Measurements from ENCODE around the gene ZSCAN4. TPM values are rescaled to one million over a fixed set of nuclear protein-coding genes. Genes with fewer than 3 reads are reported as not detected.

Gene ZSCAN4
- total RNA-seq, 2 donors from 2014 or later: 0.24 TPM; not detected in 1

GRCh38 chr19:57701625-57702024 is 32.9 kb downstream of the ZSCAN4 start:
- H3K9me3 ChIP-seq: peaks cover 0 to 41% of the 10 kb centered on the region in 2 donors
- H3K27me3 ChIP-seq: no peaks in the 10 kb centered on the region
- peaks cover 67% of the 10 kb centered on the region for H3K36me3 ChIP-seq
- H3K4me1 ChIP-seq: peaks cover 0 to 9% of the 10 kb centered on the region in 2 donors
- DNase-seq (ENCODE audit: low spot score): no peak
- no peak for TF ChIP-seq CTCF (IDR thresholded peaks at IDR 0.05)
- H3K4me3 ChIP-seq: no peak overlapping the region
- H3K27ac ChIP-seq: no peak overlapping the region

- Histone ChIP-seq H3K36me3 (peaks cover 35% of the 10 kb centered on the region), H3K4me1 (peaks cover 0 to 22% of the 10 kb centered on the region in 2 donors), H3K27me3 (no peaks in the 10 kb centered on the region), H3K9me3 (peaks cover 0 to 31% of the 10 kb centered on the region in 2 donors), H3K27ac (no peak overlapping the region), H3K4me3 (no peak overlapping the region)
- no peak for DNase-seq (ENCODE audit: low spot score)
- TF ChIP-seq CTCF (IDR thresholded peaks at IDR 0.05): no peak
Observed at GRCh38 chr19:57706346-57706745, 37.6 kb downstream of the ZSCAN4 start.

GRCh38 chr19:57708641-57709361 is 40.1 kb downstream of the ZSCAN4 start, which contains the start of gene ZNF154:
ZNF154 (minus strand) TSS chr19:57709204; CDS start chr19:57708971, 233 bp downstream.
- peaks cover 0 to 22% of the 10 kb centered on the region in 2 donors for H3K4me1 ChIP-seq
- peak within 1 kb of the TSS; percentile 91 to 92 for H3K27ac ChIP-seq
- peak within 1 kb of the TSS; percentile 56 to 71 for H3K4me3 ChIP-seq
- peaks cover 0 to 16% of the 10 kb centered on the region in 2 donors for H3K9me3 ChIP-seq
- peak; percentile 58 for DNase-seq (ENCODE audit: low spot score)
- no peaks in the 10 kb centered on the region for H3K27me3 ChIP-seq
- no peak for TF ChIP-seq CTCF (IDR thresholded peaks at IDR 0.05)
- peaks cover 10% of the 10 kb centered on the region for H3K36me3 ChIP-seq

GRCh38 chr19:57709616-57710015 is 40.9 kb downstream of the ZSCAN4 start:
- Histone ChIP-seq H3K9me3 (peaks cover 0 to 16% of the 10 kb centered on the region in 2 donors), H3K4me1 (peaks cover 0 to 22% of the 10 kb centered on the region in 2 donors), H3K36me3 (peaks cover 6% of the 10 kb centered on the region), H3K27me3 (no peaks in the 10 kb centered on the region), H3K27ac (peak overlapping the region; percentile 91 to 92), H3K4me3 (peak overlapping the region; percentile 56 to 71)
- DNase-seq (ENCODE audit: low spot score): no peak
- TF ChIP-seq CTCF (IDR thresholded peaks at IDR 0.05): no peak

- DNase-seq (ENCODE audit: low spot score): no peak
- Histone ChIP-seq H3K36me3 (peaks cover 5% of the 10 kb centered on the region), H3K4me3 (no peak overlapping the region), H3K4me1 (peaks cover 0 to 12% of the 10 kb centered on the region in 2 donors), H3K27me3 (no peaks in the 10 kb centered on the region), H3K9me3 (peaks cover 0 to 6% of the 10 kb centered on the region in 2 donors), H3K27ac (no peak overlapping the region)
- TF ChIP-seq CTCF (IDR thresholded peaks at IDR 0.05): no peak
Observed at GRCh38 chr19:57712222-57712621, 43.5 kb downstream of the ZSCAN4 start.

All from right atrium auricular region (tissue), 2 donors.